Activated CD4-positive, alpha-beta T cell treated with anti-CD3 and anti-CD28 coated beads for 36 hours (primary cell): ENCODE measurements around the gene LITAFD. TPM values are rescaled to one million over a fixed set of nuclear protein-coding genes. Genes with fewer than 3 reads are reported as not detected.
"Not testable (repeated sequence)": the region's sequence is repeated elsewhere in the genome, so short reads cannot be mapped to it uniquely, and the experiment has no call there.

Source experiments
- ATAC-seq: fragments of 200-7000 bp; cut with Tn5 transposase; one replicate; pipeline ENCODE4 v1.10.0; 2021; ENCODE audit warnings: mild to moderate bottlenecking, moderate library complexity
- CTCF ChIA-PET: fragments of 350-600 bp; sonication (Branson Sonifier 250); formaldehyde crosslinking; loops from one replicate; lab custom pipeline; 2021; ENCODE audit warnings: antibody characterized with exemption; lab: Charles Lee
- POLR2A ChIA-PET: fragments of 350-600 bp; sonication (Branson Sonifier 250); formaldehyde crosslinking; loops from one replicate; lab custom pipeline; 2021; ENCODE audit warnings: antibody characterized with exemption, inconsistent platforms; lab: Charles Lee
- DNase-seq: peaks from one replicate; pipeline ENCODE4 v3.0.0-alpha.2; 2020
- H3K27ac Mint-ChIP-seq: one replicate; pipeline ENCODE4 v1.8.0; 2021; ENCODE audit warnings: mixed read lengths
- H3K27me3 Mint-ChIP-seq: one replicate; pipeline ENCODE4 v1.8.0; 2021; ENCODE audit warnings: mixed read lengths
- H3K36me3 Mint-ChIP-seq: one replicate; pipeline ENCODE4 v1.8.0; 2021; ENCODE audit warnings: low read depth, mixed read lengths
- H3K4me1 Mint-ChIP-seq: one replicate; pipeline ENCODE4 v1.8.0; 2021; ENCODE audit warnings: mixed read lengths
- H3K4me3 Mint-ChIP-seq: one replicate; pipeline ENCODE4 v1.8.0; 2021; ENCODE audit warnings: mild to moderate bottlenecking, moderate library complexity, mixed read lengths
- H3K9me3 Mint-ChIP-seq: one replicate; pipeline ENCODE4 v1.8.0; 2021; ENCODE audit warnings: low read depth, mixed read lengths
- intact Hi-C, 2 experiments: fragments of 100-400 bp; cut with DNase I in 1 of 2; cut with micrococcal nuclease in 1 of 2; formaldehyde crosslinking; loops; one replicate each; pipeline versions ENCODE4 v1.14.2 to v1.15.1; 2022 to 2024; cut with DNase I, micrococcal nuclease
- total RNA-seq, 2 experiments: library from RNA; stranded (reverse); gene quantifications; one replicate each; pipeline ENCODE4 v1.2.3, GENCODE V29; 2021

The LITAFD gene
- total RNA-seq, 2 experiments from 2014 or later: not detected

- H3K36me3 Mint-ChIP-seq: peaks cover 16% of the 10 kb centered on the region
- H3K4me3 Mint-ChIP-seq: peak overlapping the region; percentile 87
- peak overlapping the region; percentile 92 for H3K27ac Mint-ChIP-seq
- POLR2A ChIA-PET: interaction anchor here (0.5 kb wide), 1 partner anchor 93 kb away, joined by 8 read pairs; no protein-coding TSS in a partner anchor
- CTCF ChIA-PET: interaction anchor here (0.6 kb wide), 1 partner anchor 203 kb away, joined by 4 read pairs; no protein-coding TSS in a partner anchor
- H3K4me1 Mint-ChIP-seq: peaks cover 43% of the 10 kb centered on the region
- DNase-seq (no peak), ATAC-seq (no peak)
- no peaks in the 10 kb centered on the region for H3K27me3 Mint-ChIP-seq
- no peaks in the 10 kb centered on the region for H3K9me3 Mint-ChIP-seq
- intact Hi-C loops: loop anchor here in 1 of 2 experiments (5.0 kb wide), 1 partner anchor 300 kb away; no protein-coding TSS in a partner anchor
Measured at GRCh38 chr16:8866884-8867215, 15.3 kb upstream of the LITAFD start.

GRCh38 chr16:8867216-8867931 lies 14.8 kb upstream of the LITAFD start:
- ATAC-seq (no peak), DNase-seq (peak; percentile 42)
- ChIA-PET POLR2A (interaction anchor here (0.5 to 1.1 kb wide), 2 partner anchors 16 to 92 kb away, joined by 8 read pairs; no protein-coding TSS in a partner anchor), CTCF (interaction anchor here (0.6 to 2.0 kb wide), 3 partner anchors 13 to 204 kb away, joined by 3 to 16 read pairs (median 4); no protein-coding TSS in a partner anchor)
- Mint-ChIP-seq H3K27ac (peak overlapping the region; percentile 92), H3K9me3 (no peaks in the 10 kb centered on the region), H3K36me3 (peaks cover 13% of the 10 kb centered on the region), H3K4me3 (peak overlapping the region; percentile 87), H3K4me1 (peaks cover 43% of the 10 kb centered on the region), H3K27me3 (no peaks in the 10 kb centered on the region)
- intact Hi-C loops: loop anchor here in 1 of 2 experiments (5.0 kb wide), 1 partner anchor 300 kb away; no protein-coding TSS in a partner anchor

- Mint-ChIP-seq H3K36me3 (peaks cover 10% of the 10 kb centered on the region), H3K27me3 (no peaks in the 10 kb centered on the region), H3K4me1 (peaks cover 40% of the 10 kb centered on the region), H3K9me3 (no peaks in the 10 kb centered on the region), H3K27ac (peak overlapping the region; percentile 92), H3K4me3 (peak overlapping the region; percentile 87)
- POLR2A ChIA-PET: interaction anchor here (1.1 to 1.4 kb wide), 2 partner anchors 16 to 223 kb away, joined by 8 to 13 read pairs; partner anchors contain the start of gene HAPSTR1
- CTCF ChIA-PET: interaction anchor here (0.6 to 2.0 kb wide), 2 partner anchors 12 to 141 kb away, joined by 3 to 16 read pairs; no protein-coding TSS in a partner anchor
- intact Hi-C loops: loop anchor here (2.0 to 5.0 kb wide), 4 partner anchors 13 to 301 kb away; partner anchors contain the start of genes PMM2 (in 1 of the 2) and TMEM186 (in 1 of the 2)
- DNase-seq: peak; percentile 54
- no peak for ATAC-seq
Measured at GRCh38 chr16:8867932-8868415, 14.2 kb upstream of the LITAFD start.

GRCh38 chr16:8868416-8869211 lies 13.5 kb upstream of the LITAFD start, which contains the start of gene CARHSP1:
Gene CARHSP1, minus strand, starts transcription at chr16:8869006. Its CDS starts 9,678 bp downstream, at chr16:8859328.
- H3K36me3 Mint-ChIP-seq: peaks cover 10% of the 10 kb centered on the region
- H3K4me1 Mint-ChIP-seq: peaks cover 40% of the 10 kb centered on the region
- CTCF ChIA-PET: interaction anchor here (0.6 to 2.0 kb wide), 5 partner anchors 9 to 301 kb away, joined by 3 to 16 read pairs (median 3); no protein-coding TSS in a partner anchor
- no peaks in the 10 kb centered on the region for H3K27me3 Mint-ChIP-seq
- no peaks in the 10 kb centered on the region for H3K9me3 Mint-ChIP-seq
- POLR2A ChIA-PET: interaction anchor here (0.5 to 1.4 kb wide), 11 partner anchors 9 to 240 kb away, joined by 3 to 13 read pairs (median 4); partner anchors contain the start of genes HAPSTR1 and USP7
- DNase-seq (peak; percentile 92), ATAC-seq (peak; percentile 72)
- H3K27ac Mint-ChIP-seq: peak within 1 kb of the TSS; percentile 92
- intact Hi-C loops: loop anchor here (1.0 to 5.0 kb wide), 10 partner anchors 12 to 302 kb away; partner anchors contain the start of genes PMM2 (in 2 of the 2), TMEM186 (in 2 of the 2), ABAT (in 1 of the 2) and HAPSTR1 (in 1 of the 2)
- H3K4me3 Mint-ChIP-seq: peak within 1 kb of the TSS; percentile 87

- H3K27me3 Mint-ChIP-seq: no peaks in the 10 kb centered on the region
- peak; percentile 29 for DNase-seq
- peak overlapping the region; percentile 87 for H3K4me3 Mint-ChIP-seq
- ChIA-PET CTCF (interaction anchor here (0.6 to 2.2 kb wide), 6 partner anchors 9 to 302 kb away, joined by 3 to 22 read pairs (median 6); no protein-coding TSS in a partner anchor), POLR2A (interaction anchor here (0.6 to 2.2 kb wide), 10 partner anchors 9 to 234 kb away, joined by 3 to 13 read pairs (median 4); partner anchors contain the start of genes HAPSTR1 and USP7)
- peaks cover 38% of the 10 kb centered on the region for H3K4me1 Mint-ChIP-seq
- H3K36me3 Mint-ChIP-seq: peaks cover 10% of the 10 kb centered on the region
- intact Hi-C loops: loop anchor here (1.0 to 5.0 kb wide), 10 partner anchors 11 to 303 kb away; partner anchors contain the start of genes PMM2 (in 2 of the 2), TMEM186 (in 2 of the 2), ABAT (in 1 of the 2) and HAPSTR1 (in 1 of the 2)
- no peak for ATAC-seq
- no peaks in the 10 kb centered on the region for H3K9me3 Mint-ChIP-seq
- peak overlapping the region; percentile 90 for H3K27ac Mint-ChIP-seq
Measured at GRCh38 chr16:8869212-8869987, 12.8 kb upstream of the LITAFD start.

GRCh38 chr16:8869988-8870241 lies 12.2 kb upstream of the LITAFD start:
- not testable (repeated sequence) for H3K27me3 Mint-ChIP-seq, H3K9me3 Mint-ChIP-seq, H3K4me3 Mint-ChIP-seq, DNase-seq, H3K27ac Mint-ChIP-seq, ATAC-seq
- peaks cover 10% of the 10 kb centered on the region for H3K36me3 Mint-ChIP-seq
- peaks cover 40% of the 10 kb centered on the region for H3K4me1 Mint-ChIP-seq
- ChIA-PET CTCF (interaction anchor here (1.9 to 2.2 kb wide), 2 partner anchors 11 to 67 kb away, joined by 10 to 22 read pairs; no protein-coding TSS in a partner anchor), POLR2A (interaction anchor here (0.7 to 2.2 kb wide), 2 partner anchors 10 to 195 kb away, joined by 3 to 5 read pairs; no protein-coding TSS in a partner anchor)
- intact Hi-C loops: loop anchor here (1.0 to 5.0 kb wide), 11 partner anchors 10 to 303 kb away; partner anchors contain the start of genes PMM2 (in 2 of the 2), TMEM186 (in 2 of the 2), ABAT (in 1 of the 2) and HAPSTR1 (in 1 of the 2)

GRCh38 chr16:8872071-8872470 lies 10.1 kb upstream of the LITAFD start:
- POLR2A ChIA-PET: interaction anchor here (0.6 kb wide), 1 partner anchor 78 kb away, joined by 8 read pairs; no protein-coding TSS in a partner anchor
- no peak for DNase-seq
- Mint-ChIP-seq H3K36me3 (peaks cover 10% of the 10 kb centered on the region), H3K27ac (no peak overlapping the region), H3K9me3 (no peaks in the 10 kb centered on the region), H3K4me3 (no peak overlapping the region), H3K27me3 (no peaks in the 10 kb centered on the region), H3K4me1 (peaks cover 27% of the 10 kb centered on the region)
- CTCF ChIA-PET: interaction anchor here (1.3 to 2.2 kb wide), 3 partner anchors 8 to 65 kb away, joined by 4 to 22 read pairs (median 15); partner anchors contain the start of gene LITAFD
- ATAC-seq: no peak
- intact Hi-C loops: no loop called here

- Mint-ChIP-seq H3K4me1 (peaks cover 23% of the 10 kb centered on the region), H3K27ac (no peak overlapping the region), H3K4me3 (no peak overlapping the region), H3K36me3 (no peaks in the 10 kb centered on the region), H3K9me3 (no peaks in the 10 kb centered on the region), H3K27me3 (no peaks in the 10 kb centered on the region)
- no peak for DNase-seq
- intact Hi-C loops: no loop called here
- POLR2A ChIA-PET: interaction anchor here (0.6 kb wide), 2 partner anchors 79 to 181 kb away, joined by 5 to 8 read pairs; no protein-coding TSS in a partner anchor
- CTCF ChIA-PET: interaction anchor here (0.7 to 1.8 kb wide), 7 partner anchors 8 to 304 kb away, joined by 3 to 15 read pairs (median 3); partner anchors contain the start of gene LITAFD
- ATAC-seq: no peak
Measured at GRCh38 chr16:8872967-8873865, 8.9 kb upstream of the LITAFD start.

- H3K36me3 Mint-ChIP-seq, H3K9me3 Mint-ChIP-seq, H3K4me3 Mint-ChIP-seq, intact Hi-C loops, H3K27ac Mint-ChIP-seq, H3K27me3 Mint-ChIP-seq, DNase-seq, ATAC-seq: not testable (repeated sequence)
- CTCF ChIA-PET: interaction anchor here (0.7 to 1.8 kb wide), 6 partner anchors 8 to 304 kb away, joined by 3 to 15 read pairs (median 4); partner anchors contain the start of gene LITAFD
- H3K4me1 Mint-ChIP-seq: peaks cover 23% of the 10 kb centered on the region
- POLR2A ChIA-PET: interaction anchor here (0.6 kb wide), 1 partner anchor 182 kb away, joined by 5 read pairs; no protein-coding TSS in a partner anchor
Measured at GRCh38 chr16:8873866-8874195, 8.3 kb upstream of the LITAFD start.
